ENCODE data around the gene ZDHHC8.

GRCh38 chr22:20101638-20102037 lies 30.0 kb upstream of the ZDHHC8 start:
- TF ChIP-seq FOXP2 (optimal IDR thresholded peaks at IDR 0.05; ENCODE audit: control extremely low read depth, extremely low read length, insufficient read depth) (no peak), POLR2AphosphoS5 (IDR thresholded peaks at IDR 0.05; ENCODE audit: borderline replicate concordance, low read depth, low read length) (no peak), EZH2 (IDR thresholded peaks at IDR 0.05) (no peak)

Data from SK-N-MC (cell line).